Gastroesophageal sphincter (tissue), 4 donors: Measurements from ENCODE around the gene ERBB4. TPM values are rescaled to one million over a fixed set of nuclear protein-coding genes. Genes with fewer than 3 reads are reported as not detected.

Source experiments
- ATAC-seq: fragments of 150-250 bp; one replicate; pipeline ENCODE4 v1.9.1; 2016; ENCODE audit warnings: mild to moderate bottlenecking, moderate library complexity
- H3K27ac ChIP-seq, 4 donors: fragments of 200-600 bp; sonication (generic) in 3 of 4; 1 replicate in 3 of 4; 2 replicates in 1 of 4; pipeline ENCODE4 v1.5.1; 2016 to 2019
- H3K27me3 ChIP-seq: fragments of 200-600 bp; sonication (generic); one replicate; pipeline ENCODE4 v1.5.1; 2019
- H3K36me3 ChIP-seq, 2 donors: fragments of 200-600 bp; sonication (generic); one replicate each; pipeline ENCODE4 v1.5.1; 2019; ENCODE audit warnings: control low read depth in 1 of 2
- H3K4me1 ChIP-seq, 3 donors: fragments of 200-600 bp; sonication (generic); 1 replicate in 2 of 3; 2 replicates in 1 of 3; pipeline ENCODE4 v1.5.1; 2016 to 2019; ENCODE audit warnings: control low read depth in 2 of 3
- H3K4me3 ChIP-seq, 2 donors: fragments of 200-600 bp; sonication (generic); one replicate each; pipeline ENCODE4 v1.5.1; 2019; ENCODE audit warnings: mild to moderate bottlenecking in 1 of 2, moderate library complexity in 1 of 2
- H3K9me3 ChIP-seq, 3 donors: fragments of 200-600 bp; sonication (generic); one replicate each; pipeline ENCODE4 v1.5.1; 2017 to 2019; ENCODE audit warnings: control low read depth in 2 of 3
- CTCF ChIP-seq, 4 experiments: fragments of 200-600 bp in 2 of 4; fragments of 450-650 bp in 2 of 4; sonication (generic) in 1 of 4; IDR thresholded peaks; one replicate each; pipeline ENCODE4 v1.5.1; 2017 to 2019; ENCODE audit warnings: antibody characterized with exemption in 4 of 4, mild to moderate bottlenecking in 2 of 4, moderate library complexity in 2 of 4
- EP300 ChIP-seq: sonication (generic); formaldehyde crosslinking; IDR thresholded peaks from one replicate; pipeline ENCODE4 v1.6.1; 2017; ENCODE audit warnings: antibody characterized with exemption, mild to moderate bottlenecking
- POLR2A ChIP-seq, 2 donors: fragments of 450-650 bp; IDR thresholded peaks; one replicate each; pipeline ENCODE4 v1.6.1; 2017; ENCODE audit warnings: antibody characterized with exemption in 2 of 2, mild to moderate bottlenecking in 2 of 2, moderate library complexity in 1 of 2
- POLR2AphosphoS5 ChIP-seq: sonication (generic); formaldehyde crosslinking; IDR thresholded peaks from one replicate; pipeline ENCODE4 v1.6.1; 2017; ENCODE audit warnings: antibody characterized with exemption
- WGBS, 2 donors: methylation state at CpG; one replicate each; pipeline ENCODE4 v1.1.5; 2018; ENCODE audit warnings: low coverage in 1 of 2; 5-methylcytosine and 5-hydroxymethylcytosine counted together
- total RNA-seq, 4 donors: library from RNA; depleted of rRNA; stranded (reverse); fragments of >200 nt; gene quantifications; one replicate each; pipeline ENCODE4 v1.1.0, GENCODE V29; 2016

Gene ERBB4
- total RNA-seq, 4 donors from 2014 or later, result 0.16 to 0.92 (median 0.50) TPM

DNA sequence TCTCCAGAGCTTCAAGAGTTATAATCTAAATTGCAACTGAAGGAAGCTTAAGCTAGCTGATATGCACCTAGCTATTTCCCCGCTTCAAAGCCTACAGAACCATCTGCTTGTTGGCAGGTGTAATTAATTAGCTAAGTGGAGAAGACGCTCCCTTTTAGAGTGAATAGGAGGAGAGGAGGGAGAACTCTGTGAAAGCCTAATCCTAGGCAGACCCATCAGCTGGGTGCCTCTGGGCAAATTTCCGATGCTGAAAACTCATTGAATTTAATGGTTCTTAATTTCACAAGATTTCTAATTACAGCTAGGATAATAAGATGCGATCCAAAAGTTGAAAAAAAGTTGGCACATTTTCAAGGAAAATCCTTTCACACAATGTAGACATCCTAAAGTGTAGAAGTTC, 735.9 kb downstream of the ERBB4 start:
- ATAC-seq, result no peak
- no peak overlapping the region for H3K27ac ChIP-seq
- H3K27me3 ChIP-seq, result no peaks in the 10 kb centered on the region
- H3K4me1 ChIP-seq, result no peaks in the 10 kb centered on the region
- H3K9me3 ChIP-seq, result no peaks in the 10 kb centered on the region
- TF ChIP-seq CTCF (IDR thresholded peaks at IDR 0.05), result no peak
- WGBS, 2 donors, result 54 to 60% methylated on average over 4 of the region's 4 CpGs
- H3K4me3 ChIP-seq, result no peak overlapping the region
- H3K36me3 ChIP-seq, result no peaks in the 10 kb centered on the region

- Histone ChIP-seq H3K27ac (no peak overlapping the region), H3K4me1 (no peaks in the 10 kb centered on the region), H3K27me3 (no peaks in the 10 kb centered on the region), H3K36me3 (no peaks in the 10 kb centered on the region), H3K9me3 (no peaks in the 10 kb centered on the region), H3K4me3 (no peak overlapping the region)
- TF ChIP-seq POLR2A (IDR thresholded peaks at IDR 0.05) (no peak), POLR2AphosphoS5 (no peak), CTCF (IDR thresholded peaks at IDR 0.05) (no peak), EP300 (no peak)
- ATAC-seq, result no peak
- WGBS, 2 donors, result 55 to 75% methylated on average over 1 of the region's 1 CpG
Observed at GRCh38 chr2:211800001-211800400, 738.6 kb downstream of the ERBB4 start.

- no peaks in the 10 kb centered on the region for H3K9me3 ChIP-seq
- no peak overlapping the region for H3K27ac ChIP-seq
- WGBS, 2 donors, result 57 to 92% methylated on average over 1 of the region's 1 CpG
- no peak overlapping the region for H3K4me3 ChIP-seq
- ATAC-seq, result no peak
- no peak for TF ChIP-seq CTCF (IDR thresholded peaks at IDR 0.05)
- TF ChIP-seq POLR2A (IDR thresholded peaks at IDR 0.05), result no peak
- no peak for TF ChIP-seq EP300
- TF ChIP-seq POLR2AphosphoS5, result no peak
- H3K4me1 ChIP-seq, result no peaks in the 10 kb centered on the region
- no peaks in the 10 kb centered on the region for H3K27me3 ChIP-seq
- no peaks in the 10 kb centered on the region for H3K36me3 ChIP-seq
Observed at GRCh38 chr2:211798868-211799267, 739.7 kb downstream of the ERBB4 start.

DNA sequence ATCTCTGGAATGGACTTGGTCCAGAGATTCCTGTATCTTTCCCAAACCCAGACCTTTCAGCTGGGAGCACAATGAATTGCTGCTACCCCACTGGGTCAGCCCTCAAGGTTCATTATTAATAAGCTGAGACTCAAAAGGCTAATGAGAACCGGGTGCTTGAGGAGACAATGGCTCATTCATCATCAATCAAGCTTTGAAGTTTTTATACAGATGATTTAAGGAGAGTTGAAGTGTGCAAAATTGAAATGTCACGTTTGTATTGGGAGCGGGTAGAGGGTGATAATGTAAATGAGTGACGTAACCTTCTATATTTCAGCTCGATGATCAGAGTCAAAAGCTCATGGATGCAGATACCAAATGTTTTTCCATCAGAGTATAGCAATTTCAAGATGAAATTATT, 744.9 kb downstream of the ERBB4 start:
- Histone ChIP-seq H3K4me3 (no peak overlapping the region), H3K9me3 (no peaks in the 10 kb centered on the region), H3K36me3 (no peaks in the 10 kb centered on the region), H3K27me3 (no peaks in the 10 kb centered on the region), H3K4me1 (no peaks in the 10 kb centered on the region), H3K27ac (no peak overlapping the region)
- TF ChIP-seq CTCF (IDR thresholded peaks at IDR 0.05) (no peak), EP300 (no peak), POLR2A (IDR thresholded peaks at IDR 0.05) (no peak), POLR2AphosphoS5 (no peak)
- 45 to 61% methylated on average over 5 of the region's 5 CpGs for WGBS, 2 donors
- no peak for ATAC-seq

DNA sequence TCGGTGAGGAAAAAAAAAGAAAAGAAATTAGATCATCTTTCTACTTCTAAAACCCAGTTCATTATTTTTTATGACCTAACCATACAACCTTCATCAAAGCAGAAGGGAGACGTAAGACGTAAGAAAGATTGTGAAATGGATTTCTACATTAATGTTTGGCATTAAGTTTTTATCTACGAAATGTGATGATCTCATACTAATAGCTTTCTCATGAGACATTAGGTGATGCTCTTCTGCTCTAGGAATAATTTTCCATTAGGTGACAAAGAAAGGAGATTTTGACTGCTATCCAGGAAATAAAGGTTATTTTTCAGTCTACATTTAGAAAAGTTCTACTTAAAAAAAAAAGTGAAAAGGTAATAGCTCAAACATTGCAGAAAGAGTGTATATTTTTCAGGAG, 748.6 kb downstream of the ERBB4 start:
- H3K4me3 ChIP-seq, result no peak overlapping the region
- no peaks in the 10 kb centered on the region for H3K27me3 ChIP-seq
- H3K36me3 ChIP-seq, result no peaks in the 10 kb centered on the region
- TF ChIP-seq POLR2AphosphoS5, result no peak
- no peak for ATAC-seq
- no peaks in the 10 kb centered on the region for H3K4me1 ChIP-seq
- H3K27ac ChIP-seq, result no peak overlapping the region
- 49 to 82% methylated on average over 4 of the region's 4 CpGs for WGBS, 2 donors
- H3K9me3 ChIP-seq, result no peaks in the 10 kb centered on the region

- ATAC-seq, result no peak
- H3K36me3 ChIP-seq, result no peaks in the 10 kb centered on the region
- WGBS, 2 donors, result 38 to 67% methylated on average over 1 to 3 of the region's 5 CpGs
- no peak overlapping the region for H3K27ac ChIP-seq
- no peaks in the 10 kb centered on the region for H3K4me1 ChIP-seq
- no peaks in the 10 kb centered on the region for H3K27me3 ChIP-seq
- H3K9me3 ChIP-seq, result peaks cover 0 to 6% (median 0%) of the 10 kb centered on the region in 3 donors
- no peak overlapping the region for H3K4me3 ChIP-seq
- TF ChIP-seq EP300 (no peak), POLR2AphosphoS5 (no peak), CTCF (IDR thresholded peaks at IDR 0.05) (no peak), POLR2A (IDR thresholded peaks at IDR 0.05) (no peak)
Observed at GRCh38 chr2:211766689-211767088, 771.9 kb downstream of the ERBB4 start.
